ENCODE measurements around the gene CLK4.

- TF ChIP-seq POLR2A (IDR thresholded peaks at IDR 0.05) (no peak), CTCF (IDR thresholded peaks at IDR 0.05) (no peak)
These were observed 38.1 kb downstream of the CLK4 start for GRCh38 chr5:178588769-178589168.

All from vagina (tissue), 2 donors.